ENCODE results near the gene MYO16. TPM values are rescaled to one million over a fixed set of nuclear protein-coding genes. Genes with fewer than 3 reads are reported as not detected.

MYO16 gene
- total RNA-seq, 1 experiment from 2014 or later: 0.19 TPM

DNA sequence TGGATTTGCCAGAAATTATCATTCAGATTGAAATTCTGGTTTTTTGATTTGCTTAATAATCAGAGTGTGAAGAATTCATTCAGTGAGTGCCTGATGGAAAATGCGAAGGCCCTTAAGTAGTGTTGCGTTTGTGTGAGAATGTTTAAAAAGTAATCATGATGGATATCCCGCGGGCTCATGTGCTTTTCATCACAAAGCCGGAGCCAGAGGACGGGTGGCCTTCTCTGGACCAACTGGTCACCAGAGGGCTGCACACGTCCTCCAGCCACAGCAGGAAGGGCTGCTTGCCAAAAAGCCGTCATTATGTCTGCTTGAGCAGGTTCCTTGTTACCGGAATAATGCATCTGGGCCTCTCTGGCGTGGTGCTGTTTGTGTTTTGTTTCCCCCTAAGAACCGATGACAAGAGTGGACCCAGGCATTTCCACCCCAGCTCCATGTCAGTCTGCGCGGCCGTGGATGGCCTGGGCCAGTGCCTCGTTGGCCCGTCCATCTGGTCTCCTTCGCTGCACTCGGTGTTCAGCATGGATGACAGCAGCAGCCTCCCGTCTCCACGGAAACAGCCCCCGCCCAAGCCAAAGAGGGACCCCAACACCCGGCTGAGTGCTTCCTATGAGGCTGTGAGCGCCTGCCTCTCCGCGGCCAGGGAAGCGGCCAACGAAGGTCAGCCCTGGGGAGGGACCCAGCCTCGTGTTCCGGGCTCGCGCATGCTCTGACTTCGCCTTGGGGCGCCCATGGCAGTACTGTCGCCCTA, 497.7 kb downstream of the MYO16 start:
- intact Hi-C loops (cut with micrococcal nuclease; ENCODE audit: unreplicated experiment): no loop called here
- no peaks in the 10 kb centered on the region for H3K27me3 Mint-ChIP-seq (ENCODE audit: unreplicated experiment)
- no peak overlapping the region for H3K27ac Mint-ChIP-seq (ENCODE audit: unreplicated experiment)
- DNase-seq: no peak
- H3K9me3 Mint-ChIP-seq (ENCODE audit: low read depth, unreplicated experiment): no peaks in the 10 kb centered on the region
- CTCF ChIA-PET: no interaction called here
- no peak overlapping the region for H3K4me3 Mint-ChIP-seq (ENCODE audit: low read depth, unreplicated experiment)
- no peaks in the 10 kb centered on the region for H3K36me3 Mint-ChIP-seq (ENCODE audit: insufficient read depth, unreplicated experiment)
- no TSS peak for BruUV-seq (replicated peaks)
- no peaks in the 10 kb centered on the region for H3K4me1 Mint-ChIP-seq (ENCODE audit: low read depth, unreplicated experiment)
- TF ChIP-seq, protein P1, sequence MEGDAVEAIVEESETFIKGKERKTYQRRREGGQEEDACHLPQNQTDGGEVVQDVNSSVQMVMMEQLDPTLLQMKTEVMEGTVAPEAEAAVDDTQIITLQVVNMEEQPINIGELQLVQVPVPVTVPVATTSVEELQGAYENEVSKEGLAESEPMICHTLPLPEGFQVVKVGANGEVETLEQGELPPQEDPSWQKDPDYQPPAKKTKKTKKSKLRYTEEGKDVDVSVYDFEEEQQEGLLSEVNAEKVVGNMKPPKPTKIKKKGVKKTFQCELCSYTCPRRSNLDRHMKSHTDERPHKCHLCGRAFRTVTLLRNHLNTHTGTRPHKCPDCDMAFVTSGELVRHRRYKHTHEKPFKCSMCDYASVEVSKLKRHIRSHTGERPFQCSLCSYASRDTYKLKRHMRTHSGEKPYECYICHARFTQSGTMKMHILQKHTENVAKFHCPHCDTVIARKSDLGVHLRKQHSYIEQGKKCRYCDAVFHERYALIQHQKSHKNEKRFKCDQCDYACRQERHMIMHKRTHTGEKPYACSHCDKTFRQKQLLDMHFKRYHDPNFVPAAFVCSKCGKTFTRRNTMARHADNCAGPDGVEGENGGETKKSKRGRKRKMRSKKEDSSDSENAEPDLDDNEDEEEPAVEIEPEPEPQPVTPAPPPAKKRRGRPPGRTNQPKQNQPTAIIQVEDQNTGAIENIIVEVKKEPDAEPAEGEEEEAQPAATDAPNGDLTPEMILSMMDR (IDR thresholded peaks at IDR 0.05; ENCODE audit: unreplicated experiment): no peak

DNA sequence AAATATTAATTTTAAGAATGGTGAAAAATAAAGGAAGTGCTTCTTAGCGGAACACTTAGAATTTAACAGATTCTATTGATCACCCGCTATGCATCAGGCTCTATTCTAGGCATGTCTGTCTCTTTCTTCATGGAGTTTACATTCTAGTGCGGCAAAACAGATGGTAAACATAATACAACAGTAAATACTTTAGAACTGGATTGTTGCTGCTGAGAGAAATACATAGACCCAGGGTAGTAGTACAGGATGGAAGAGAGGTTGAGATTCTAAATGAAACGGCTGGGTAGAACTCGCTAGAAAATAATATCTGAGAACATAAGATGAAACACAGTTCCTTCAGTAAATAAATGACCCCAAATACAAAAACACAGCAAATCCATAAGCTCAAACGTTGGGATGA, 498.7 kb downstream of the MYO16 start:
- no peak overlapping the region for H3K27ac Mint-ChIP-seq (ENCODE audit: unreplicated experiment)
- intact Hi-C loops (cut with micrococcal nuclease; ENCODE audit: unreplicated experiment): no loop called here
- no peaks in the 10 kb centered on the region for H3K9me3 Mint-ChIP-seq (ENCODE audit: low read depth, unreplicated experiment)
- H3K36me3 Mint-ChIP-seq (ENCODE audit: insufficient read depth, unreplicated experiment): no peaks in the 10 kb centered on the region
- no peak for DNase-seq
- BruUV-seq (replicated peaks): no TSS peak
- H3K27me3 Mint-ChIP-seq (ENCODE audit: unreplicated experiment): no peaks in the 10 kb centered on the region
- CTCF ChIA-PET: no interaction called here
- no peak overlapping the region for H3K4me3 Mint-ChIP-seq (ENCODE audit: low read depth, unreplicated experiment)
- no peaks in the 10 kb centered on the region for H3K4me1 Mint-ChIP-seq (ENCODE audit: low read depth, unreplicated experiment)
- TF ChIP-seq, protein P1 (IDR thresholded peaks at IDR 0.05; ENCODE audit: unreplicated experiment): no peak

DNA sequence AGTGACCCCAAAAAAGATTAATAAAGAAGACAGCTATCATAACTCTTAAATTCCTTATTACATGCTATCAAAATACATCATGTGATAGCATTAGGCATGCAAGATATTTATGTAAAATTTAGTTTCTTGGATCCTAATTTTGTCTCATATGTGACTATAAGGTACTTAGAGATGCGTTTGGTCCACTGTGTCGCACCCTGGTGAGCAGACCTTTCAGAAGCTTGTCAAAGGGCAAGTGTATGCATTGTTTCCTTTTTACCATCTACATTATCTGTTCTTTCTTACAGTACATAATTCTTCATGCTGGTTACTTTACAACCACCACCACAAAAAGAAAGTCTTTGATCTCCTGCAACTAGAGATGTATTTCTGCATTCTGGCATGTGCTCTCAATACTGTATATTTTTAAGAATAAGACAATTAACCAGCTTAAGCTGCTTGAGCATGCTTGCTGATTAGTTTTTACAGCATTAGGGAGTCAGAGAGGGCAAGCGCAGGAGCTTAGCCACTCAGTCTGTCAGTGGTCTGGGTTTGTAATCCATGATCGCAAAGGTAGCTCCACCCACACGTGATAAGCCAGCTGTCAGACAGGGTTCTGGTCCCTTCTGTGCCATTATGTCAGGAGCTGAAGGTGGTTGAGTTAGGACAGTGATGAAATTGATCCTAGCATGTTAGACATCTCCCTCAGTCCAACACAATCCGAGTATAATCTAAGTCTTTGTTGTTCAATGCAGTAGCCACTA, 500.9 kb downstream of the MYO16 start:
- no peaks in the 10 kb centered on the region for H3K36me3 Mint-ChIP-seq (ENCODE audit: insufficient read depth, unreplicated experiment)
- H3K27me3 Mint-ChIP-seq (ENCODE audit: unreplicated experiment): no peaks in the 10 kb centered on the region
- H3K27ac Mint-ChIP-seq (ENCODE audit: unreplicated experiment): no peak overlapping the region
- TF ChIP-seq, protein P1 (IDR thresholded peaks at IDR 0.05; ENCODE audit: unreplicated experiment): no peak
- no peaks in the 10 kb centered on the region for H3K4me1 Mint-ChIP-seq (ENCODE audit: low read depth, unreplicated experiment)
- CTCF ChIA-PET: no interaction called here
- DNase-seq: no peak
- no peaks in the 10 kb centered on the region for H3K9me3 Mint-ChIP-seq (ENCODE audit: low read depth, unreplicated experiment)
- no peak overlapping the region for H3K4me3 Mint-ChIP-seq (ENCODE audit: low read depth, unreplicated experiment)
- BruUV-seq (replicated peaks): no TSS peak
- intact Hi-C loops (cut with micrococcal nuclease; ENCODE audit: unreplicated experiment): loop anchor here (10.0 kb wide), 1 partner anchor 165 kb away; no protein-coding TSS in a partner anchor

DNA sequence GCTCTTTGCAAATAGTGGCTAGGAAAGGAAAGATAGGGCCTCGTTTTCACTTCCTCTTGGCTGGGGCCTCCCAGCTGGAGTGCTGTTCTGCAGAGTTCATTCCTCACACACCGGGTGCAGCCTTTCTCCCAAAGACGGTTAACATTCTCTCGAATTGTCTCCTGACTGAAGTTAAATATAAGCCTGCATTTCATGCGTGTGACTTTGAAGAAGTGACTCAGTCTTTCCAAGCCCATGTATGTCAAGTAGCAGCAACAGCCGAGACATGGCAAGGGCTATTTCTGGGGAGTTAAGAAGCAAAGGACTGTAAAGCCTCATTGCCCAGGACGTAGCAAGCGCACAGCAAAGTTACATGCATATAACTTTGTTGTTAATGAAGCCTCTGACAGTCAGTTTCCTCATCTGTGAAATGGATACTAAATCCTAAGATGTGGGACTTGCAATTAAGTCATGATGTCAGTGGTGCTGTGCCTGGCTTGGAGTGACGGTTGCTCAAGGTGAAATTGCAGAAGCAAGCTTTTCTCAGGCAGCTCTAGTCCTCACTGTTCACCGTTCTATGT, 502.4 kb downstream of the MYO16 start:
- no peaks in the 10 kb centered on the region for H3K4me1 Mint-ChIP-seq (ENCODE audit: low read depth, unreplicated experiment)
- CTCF ChIA-PET: no interaction called here
- no TSS peak for BruUV-seq (replicated peaks)
- TF ChIP-seq, protein P1 (IDR thresholded peaks at IDR 0.05; ENCODE audit: unreplicated experiment): no peak
- H3K27me3 Mint-ChIP-seq (ENCODE audit: unreplicated experiment): no peaks in the 10 kb centered on the region
- no peaks in the 10 kb centered on the region for H3K36me3 Mint-ChIP-seq (ENCODE audit: insufficient read depth, unreplicated experiment)
- intact Hi-C loops (cut with micrococcal nuclease; ENCODE audit: unreplicated experiment): loop anchor here (10.0 kb wide), 1 partner anchor 167 kb away; no protein-coding TSS in a partner anchor
- H3K27ac Mint-ChIP-seq (ENCODE audit: unreplicated experiment): no peak overlapping the region
- no peak for DNase-seq
- H3K4me3 Mint-ChIP-seq (ENCODE audit: low read depth, unreplicated experiment): no peak overlapping the region
- H3K9me3 Mint-ChIP-seq (ENCODE audit: low read depth, unreplicated experiment): no peaks in the 10 kb centered on the region
